Activated CD4-positive, alpha-beta T cell treated with anti-CD3 and anti-CD28 coated beads for 4 hours (primary cell): ENCODE measurements around the gene DNASE1L3.

ENCODE experiments used
- DNase-seq, 2 donors: peaks; one replicate each; pipeline ENCODE4 v3.0.0-alpha.2; 2020

DNASE1L3 gene

GRCh38 chr3:58198804-58199203 is 12.0 kb downstream of the DNASE1L3 start:
- DNase-seq, result no peak

- no peak for DNase-seq
These were observed 12.4 kb downstream of the DNASE1L3 start for GRCh38 chr3:58198362-58198761.

- DNase-seq, result no peak
These were observed 13.2 kb downstream of the DNASE1L3 start for GRCh38 chr3:58197588-58197987.

GRCh38 chr3:58193682-58194407 is 16.9 kb downstream of the DNASE1L3 start:
- no peak for DNase-seq

GRCh38 chr3:58192069-58192468 is 18.7 kb downstream of the DNASE1L3 start:
- DNase-seq, result no peak

- DNase-seq, result no peak
These were observed 19.3 kb downstream of the DNASE1L3 start for GRCh38 chr3:58191361-58191991.

- no peak for DNase-seq
These were observed 19.9 kb downstream of the DNASE1L3 start for GRCh38 chr3:58190882-58191281.

- no peak for DNase-seq
These were observed 20.5 kb downstream of the DNASE1L3 start for GRCh38 chr3:58190291-58190690.

- DNase-seq, result no peak
These were observed 21.1 kb downstream of the DNASE1L3 start for GRCh38 chr3:58189691-58190090.

- DNase-seq, result no peak
These were observed 21.8 kb downstream of the DNASE1L3 start for GRCh38 chr3:58188921-58189451.

GRCh38 chr3:58188173-58188564 is 22.6 kb downstream of the DNASE1L3 start:
- DNase-seq, result no peak

GRCh38 chr3:58184982-58185360 is 25.8 kb downstream of the DNASE1L3 start:
- DNase-seq, result no peak

GRCh38 chr3:58184309-58184981 is 26.3 kb downstream of the DNASE1L3 start:
- no peak for DNase-seq

GRCh38 chr3:58183891-58184290 is 26.9 kb downstream of the DNASE1L3 start:
- no peak for DNase-seq

GRCh38 chr3:58183221-58183620 is 27.6 kb downstream of the DNASE1L3 start:
- DNase-seq, result no peak

- DNase-seq, result no peak
These were observed 29.7 kb downstream of the DNASE1L3 start for GRCh38 chr3:58180940-58181587.

- no peak for DNase-seq
These were observed 30.5 kb downstream of the DNASE1L3 start for GRCh38 chr3:58180099-58180880.

GRCh38 chr3:58179235-58180098 is 31.3 kb downstream of the DNASE1L3 start:
- DNase-seq, result no peak

- no peak for DNase-seq
These were observed 32.1 kb downstream of the DNASE1L3 start for GRCh38 chr3:58178528-58179234.

GRCh38 chr3:58177747-58178527 is 32.8 kb downstream of the DNASE1L3 start:
- peak; percentile 83 to 93 for DNase-seq
